ENCODE results near the gene CSGALNACT2.

The CSGALNACT2 gene

DNA sequence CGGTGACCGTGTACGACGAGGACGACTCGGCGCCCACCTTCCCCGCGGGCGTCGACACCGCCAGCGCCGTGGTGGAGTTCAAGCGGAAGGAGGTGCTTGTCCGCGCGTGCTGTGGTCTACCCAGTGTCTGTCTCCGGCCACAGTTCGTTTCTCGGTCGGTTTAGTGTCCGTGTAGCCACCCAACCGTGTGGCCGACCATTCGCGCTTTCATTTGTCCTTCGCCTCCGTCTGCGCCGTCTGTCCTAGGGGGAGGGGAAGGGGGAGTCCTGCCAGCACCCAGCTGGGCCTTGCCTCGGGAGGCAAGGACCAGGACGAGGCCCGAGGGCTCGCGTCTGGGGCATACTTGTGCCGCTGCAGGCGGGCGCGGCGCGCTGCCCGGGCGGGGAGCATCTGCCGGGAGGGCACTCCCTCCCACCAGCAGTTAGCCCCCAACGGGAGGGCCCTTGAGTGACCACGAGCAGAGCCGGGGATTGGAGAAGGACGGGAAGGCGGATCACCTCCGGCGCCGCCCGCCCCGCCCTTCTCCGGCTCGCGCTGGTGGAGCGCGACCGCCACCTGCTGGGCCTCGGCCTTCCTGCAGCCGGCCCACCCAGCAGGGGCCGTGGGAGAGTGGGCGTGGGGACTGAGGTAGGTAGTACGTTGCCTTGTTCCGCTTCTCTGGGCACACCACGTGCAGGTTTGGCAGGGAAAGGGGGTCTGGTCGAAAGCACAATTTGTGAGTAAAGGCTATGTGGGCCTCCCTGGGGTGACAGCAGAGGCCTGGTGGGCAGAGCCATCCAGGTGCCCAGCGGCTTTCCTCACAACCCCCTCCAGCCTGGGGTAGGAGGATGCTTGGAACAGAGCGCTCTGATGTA is 32.9 kb upstream of the CSGALNACT2 start:
- H3K36me3 ChIP-seq (ENCODE audit: control insufficient read depth, low read depth, low read length) = no peaks in the 10 kb centered on the region
- peak overlapping the region; percentile 69 for H3K4me3 ChIP-seq (ENCODE audit: low read length)
- no peak overlapping the region for H3K27ac ChIP-seq (ENCODE audit: low read length)
- H3K27me3 ChIP-seq (ENCODE audit: control insufficient read depth, insufficient read depth, low read length) = peaks cover 20% of the 10 kb centered on the region
- no peaks in the 10 kb centered on the region for H3K9me3 ChIP-seq (ENCODE audit: control insufficient read depth, low read depth, low read length)
- H3K9ac ChIP-seq (ENCODE audit: low read length) = peak overlapping the region; percentile 26
- H3K4me1 ChIP-seq (ENCODE audit: control insufficient read depth, low read depth, low read length) = peaks cover 4% of the 10 kb centered on the region

DNA sequence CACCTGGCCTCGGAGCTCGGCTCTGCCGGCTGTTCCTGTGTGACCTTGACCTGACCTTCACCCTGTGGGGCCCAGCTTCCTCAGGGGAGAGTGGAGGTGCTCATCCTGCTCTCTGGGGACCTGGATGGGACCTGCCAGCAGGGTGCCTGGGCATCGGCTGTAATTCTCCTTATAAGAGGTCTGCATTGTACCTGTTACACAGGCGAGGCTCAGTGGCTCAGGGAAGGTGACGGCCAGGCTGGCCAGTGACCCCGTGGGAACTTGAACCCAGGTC is 32.4 kb upstream of the CSGALNACT2 start:
- Histone ChIP-seq H3K4me1 (ENCODE audit: control insufficient read depth, low read depth, low read length) (peaks cover 4% of the 10 kb centered on the region), H3K4me3 (ENCODE audit: low read length) (no peak overlapping the region)

GRCh38 chr10:43106256-43107091 is 31.8 kb upstream of the CSGALNACT2 start:
- Histone ChIP-seq H3K4me1 (ENCODE audit: control insufficient read depth, low read depth, low read length) (peaks cover 4% of the 10 kb centered on the region), H3K27ac (ENCODE audit: low read length) (no peak overlapping the region), H3K9me3 (ENCODE audit: control insufficient read depth, low read depth, low read length) (no peaks in the 10 kb centered on the region), H3K4me3 (ENCODE audit: low read length) (no peak overlapping the region), H3K36me3 (ENCODE audit: control insufficient read depth, low read depth, low read length) (no peaks in the 10 kb centered on the region), H3K27me3 (ENCODE audit: control insufficient read depth, insufficient read depth, low read length) (peaks cover 20% of the 10 kb centered on the region), H3K9ac (ENCODE audit: low read length) (no peak overlapping the region)

More for the DNA sequence above, 32.4 kb upstream of the CSGALNACT2 start:
- peaks cover 20% of the 10 kb centered on the region for H3K27me3 ChIP-seq (ENCODE audit: control insufficient read depth, insufficient read depth, low read length)
- no peaks in the 10 kb centered on the region for H3K36me3 ChIP-seq (ENCODE audit: control insufficient read depth, low read depth, low read length)
- no peak overlapping the region for H3K27ac ChIP-seq (ENCODE audit: low read length)
- no peak overlapping the region for H3K9ac ChIP-seq (ENCODE audit: low read length)
- H3K9me3 ChIP-seq (ENCODE audit: control insufficient read depth, low read depth, low read length) = no peaks in the 10 kb centered on the region

DNA sequence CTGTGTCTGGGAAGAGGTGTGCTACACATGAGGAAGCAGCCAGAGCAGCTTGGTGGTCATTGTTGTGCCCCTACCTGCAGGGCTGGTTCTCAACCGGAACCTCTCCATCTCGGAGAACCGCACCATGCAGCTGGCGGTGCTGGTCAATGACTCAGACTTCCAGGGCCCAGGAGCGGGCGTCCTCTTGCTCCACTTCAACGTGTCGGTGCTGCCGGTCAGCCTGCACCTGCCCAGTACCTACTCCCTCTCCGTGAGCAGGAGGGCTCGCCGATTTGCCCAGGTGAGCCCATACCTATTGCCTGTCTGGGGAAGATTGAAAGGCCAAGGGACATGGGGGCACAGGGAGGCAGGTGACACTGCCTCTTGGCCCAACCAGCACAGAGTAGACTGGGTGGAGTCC is 29.3 kb upstream of the CSGALNACT2 start:
- peaks cover 4% of the 10 kb centered on the region for H3K4me1 ChIP-seq (ENCODE audit: control insufficient read depth, low read depth, low read length)
- no peak overlapping the region for H3K27ac ChIP-seq (ENCODE audit: low read length)
- no peaks in the 10 kb centered on the region for H3K36me3 ChIP-seq (ENCODE audit: control insufficient read depth, low read depth, low read length)
- H3K9ac ChIP-seq (ENCODE audit: low read length) = no peak overlapping the region
- peaks cover 13% of the 10 kb centered on the region for H3K27me3 ChIP-seq (ENCODE audit: control insufficient read depth, insufficient read depth, low read length)
- no peak overlapping the region for H3K4me3 ChIP-seq (ENCODE audit: low read length)
- H3K9me3 ChIP-seq (ENCODE audit: control insufficient read depth, low read depth, low read length) = no peaks in the 10 kb centered on the region

- no peak overlapping the region for H3K27ac ChIP-seq (ENCODE audit: low read length)
- H3K4me1 ChIP-seq (ENCODE audit: control insufficient read depth, low read depth, low read length) = peaks cover 4% of the 10 kb centered on the region
- H3K36me3 ChIP-seq (ENCODE audit: control insufficient read depth, low read depth, low read length) = no peaks in the 10 kb centered on the region
- H3K27me3 ChIP-seq (ENCODE audit: control insufficient read depth, insufficient read depth, low read length) = peaks cover 5% of the 10 kb centered on the region
- no peak overlapping the region for H3K4me3 ChIP-seq (ENCODE audit: low read length)
- H3K9ac ChIP-seq (ENCODE audit: low read length) = no peak overlapping the region
- no peaks in the 10 kb centered on the region for H3K9me3 ChIP-seq (ENCODE audit: control insufficient read depth, low read depth, low read length)
Observed at GRCh38 chr10:43109671-43110249, 28.5 kb upstream of the CSGALNACT2 start.

DNA sequence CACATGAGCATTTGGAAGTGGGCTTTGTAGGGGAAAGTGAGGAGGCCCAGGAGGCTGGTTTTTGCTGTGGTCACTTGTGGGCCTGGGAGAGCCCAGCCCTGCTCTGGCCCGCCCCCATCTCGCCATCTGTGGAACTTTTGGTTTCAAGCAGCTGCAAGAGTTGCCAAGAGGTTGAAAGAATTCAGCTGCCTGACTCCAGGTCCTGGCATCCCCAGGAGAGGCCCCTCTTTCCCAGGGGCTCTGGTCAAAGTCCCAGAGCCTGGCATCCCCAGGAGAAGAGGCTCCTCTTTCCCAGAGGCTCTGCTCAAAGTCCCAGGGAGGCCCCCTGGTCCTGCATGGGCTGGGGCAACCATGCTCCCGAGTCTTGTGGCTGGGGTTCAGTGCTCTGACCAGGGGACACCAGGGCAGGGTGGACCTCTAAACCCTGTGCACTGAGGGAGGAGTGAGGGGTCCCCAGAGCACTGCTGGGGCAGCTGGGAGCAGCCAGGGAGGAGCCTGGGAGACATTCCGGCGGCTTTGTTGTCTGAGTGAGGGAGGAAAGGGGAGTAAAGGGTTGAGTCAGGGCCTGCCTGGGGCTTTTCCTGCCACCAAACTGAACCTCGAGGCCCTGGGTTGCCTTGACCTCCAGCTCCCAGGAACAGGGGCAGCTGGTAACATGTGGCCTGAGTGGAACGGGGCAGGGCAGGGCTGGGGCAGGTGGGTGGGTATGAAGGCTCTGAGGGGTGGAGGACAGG is 27.7 kb upstream of the CSGALNACT2 start:
- Histone ChIP-seq H3K36me3 (ENCODE audit: control insufficient read depth, low read depth, low read length) (no peaks in the 10 kb centered on the region), H3K27ac (ENCODE audit: low read length) (no peak overlapping the region), H3K4me1 (ENCODE audit: control insufficient read depth, low read depth, low read length) (peaks cover 4% of the 10 kb centered on the region), H3K9me3 (ENCODE audit: control insufficient read depth, low read depth, low read length) (no peaks in the 10 kb centered on the region), H3K27me3 (ENCODE audit: control insufficient read depth, insufficient read depth, low read length) (no peaks in the 10 kb centered on the region), H3K9ac (ENCODE audit: low read length) (no peak overlapping the region), H3K4me3 (ENCODE audit: low read length) (no peak overlapping the region)

GRCh38 chr10:43111101-43111500 is 27.1 kb upstream of the CSGALNACT2 start:
- H3K4me3 ChIP-seq (ENCODE audit: low read length) = no peak overlapping the region
- no peaks in the 10 kb centered on the region for H3K27me3 ChIP-seq (ENCODE audit: control insufficient read depth, insufficient read depth, low read length)
- H3K9ac ChIP-seq (ENCODE audit: low read length) = no peak overlapping the region
- H3K36me3 ChIP-seq (ENCODE audit: control insufficient read depth, low read depth, low read length) = no peaks in the 10 kb centered on the region
- H3K27ac ChIP-seq (ENCODE audit: low read length) = no peak overlapping the region
- no peaks in the 10 kb centered on the region for H3K9me3 ChIP-seq (ENCODE audit: control insufficient read depth, low read depth, low read length)
- no peaks in the 10 kb centered on the region for H3K4me1 ChIP-seq (ENCODE audit: control insufficient read depth, low read depth, low read length)

- H3K4me3 ChIP-seq (ENCODE audit: low read length) = no peak overlapping the region
- H3K4me1 ChIP-seq (ENCODE audit: control insufficient read depth, low read depth, low read length) = no peaks in the 10 kb centered on the region
- no peaks in the 10 kb centered on the region for H3K36me3 ChIP-seq (ENCODE audit: control insufficient read depth, low read depth, low read length)
- H3K27ac ChIP-seq (ENCODE audit: low read length) = no peak overlapping the region
- no peaks in the 10 kb centered on the region for H3K27me3 ChIP-seq (ENCODE audit: control insufficient read depth, insufficient read depth, low read length)
- no peaks in the 10 kb centered on the region for H3K9me3 ChIP-seq (ENCODE audit: control insufficient read depth, low read depth, low read length)
- no peak overlapping the region for H3K9ac ChIP-seq (ENCODE audit: low read length)
Observed at GRCh38 chr10:43111921-43112607, 26.2 kb upstream of the CSGALNACT2 start.

GRCh38 chr10:43112608-43112961 is 25.7 kb upstream of the CSGALNACT2 start:
- H3K27ac ChIP-seq (ENCODE audit: low read length) = no peak overlapping the region
- no peak overlapping the region for H3K4me3 ChIP-seq (ENCODE audit: low read length)
- no peaks in the 10 kb centered on the region for H3K27me3 ChIP-seq (ENCODE audit: control insufficient read depth, insufficient read depth, low read length)
- H3K4me1 ChIP-seq (ENCODE audit: control insufficient read depth, low read depth, low read length) = no peaks in the 10 kb centered on the region
- no peaks in the 10 kb centered on the region for H3K36me3 ChIP-seq (ENCODE audit: control insufficient read depth, low read depth, low read length)
- H3K9ac ChIP-seq (ENCODE audit: low read length) = no peak overlapping the region
- no peaks in the 10 kb centered on the region for H3K9me3 ChIP-seq (ENCODE audit: control insufficient read depth, low read depth, low read length)

DNA sequence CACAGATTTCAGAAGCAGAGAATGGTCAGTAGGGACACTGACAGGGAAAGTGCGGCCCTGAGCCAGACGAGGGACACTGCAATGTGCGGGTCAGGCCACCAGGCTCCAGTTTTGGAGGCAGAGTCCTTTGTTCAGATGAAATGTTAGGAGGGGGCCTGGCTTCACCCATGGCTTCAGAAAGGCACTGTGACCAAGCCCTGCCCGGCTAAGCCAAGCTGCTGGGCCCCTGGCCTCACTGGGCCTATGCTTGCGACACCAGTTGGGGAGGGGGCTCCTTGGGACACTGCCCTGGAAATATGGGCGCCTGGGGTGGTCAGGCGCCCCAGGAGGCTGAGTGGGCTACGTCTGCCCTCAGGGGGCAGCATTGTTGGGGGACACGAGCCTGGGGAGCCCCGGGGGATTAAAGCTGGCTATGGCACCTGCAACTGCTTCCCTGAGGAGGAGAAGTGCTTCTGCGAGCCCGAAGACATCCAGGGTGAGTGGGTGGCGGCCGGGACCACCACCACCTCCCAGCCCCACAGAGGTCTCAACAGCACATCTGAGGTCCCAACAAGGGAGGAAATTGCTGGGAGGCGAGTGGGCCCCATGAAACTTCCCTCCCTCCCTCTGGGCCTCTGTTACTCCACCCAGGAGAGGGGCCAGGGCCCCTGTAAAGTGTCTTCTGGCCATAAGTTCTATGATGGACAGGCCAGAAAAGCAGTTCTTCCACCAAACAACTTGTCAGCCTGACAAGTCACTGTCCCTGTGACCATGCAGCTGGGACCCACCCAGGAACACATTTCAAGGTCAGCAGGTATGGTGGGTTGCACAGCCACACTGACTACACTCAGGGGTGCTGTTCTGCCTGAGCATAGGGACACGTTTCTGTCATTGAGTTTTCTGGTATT is 24.8 kb upstream of the CSGALNACT2 start:
- Histone ChIP-seq H3K9me3 (ENCODE audit: control insufficient read depth, low read depth, low read length) (no peaks in the 10 kb centered on the region), H3K4me3 (ENCODE audit: low read length) (no peak overlapping the region), H3K36me3 (ENCODE audit: control insufficient read depth, low read depth, low read length) (no peaks in the 10 kb centered on the region), H3K9ac (ENCODE audit: low read length) (no peak overlapping the region), H3K4me1 (ENCODE audit: control insufficient read depth, low read depth, low read length) (no peaks in the 10 kb centered on the region), H3K27ac (ENCODE audit: low read length) (no peak overlapping the region), H3K27me3 (ENCODE audit: control insufficient read depth, insufficient read depth, low read length) (no peaks in the 10 kb centered on the region)
